CD4-positive, alpha-beta T cell treated with Interleukin-15 for 4 hours (primary cell): ENCODE data around the gene TMEM63B.
"Not testable (repeated sequence)": the region's sequence is repeated elsewhere in the genome, so short reads cannot be mapped to it uniquely, and the experiment has no call there.

ENCODE experiments used
- DNase-seq: peaks from one replicate; pipeline ENCODE4 v3.0.0-alpha.2; 2020; ENCODE audit warnings: low spot score

The TMEM63B gene

DNA sequence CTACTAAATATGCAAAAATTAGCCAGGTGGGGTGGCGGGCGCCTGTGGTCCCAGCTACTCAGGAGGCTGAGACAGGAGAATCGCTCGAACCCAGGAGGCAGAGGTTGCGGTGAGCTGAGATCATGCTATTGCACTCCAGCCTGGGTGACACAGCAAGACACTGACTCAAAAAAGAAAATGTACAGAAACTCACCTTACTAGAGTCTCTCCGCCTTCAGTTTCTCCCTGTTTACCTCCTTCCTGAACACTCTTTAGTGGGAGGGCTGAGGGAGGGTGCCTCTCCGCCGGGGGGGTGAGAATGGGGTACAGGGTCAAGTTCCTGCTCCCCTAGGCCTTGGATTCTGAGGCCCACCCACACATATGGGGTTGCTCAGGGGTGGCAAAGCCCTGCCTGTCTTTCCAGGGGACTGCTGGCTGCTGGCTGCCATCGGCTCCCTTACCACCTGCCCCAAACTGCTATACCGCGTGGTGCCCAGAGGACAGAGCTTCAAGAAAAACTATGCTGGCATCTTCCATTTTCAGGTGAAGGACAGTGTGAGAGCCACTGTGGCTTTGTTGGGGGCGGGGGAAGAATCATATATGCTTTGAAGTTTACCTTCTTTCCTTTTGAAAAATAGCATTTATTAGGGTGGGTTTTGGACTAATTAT lies 44.7 kb downstream of the TMEM63B start:
- DNase-seq = no peak

DNA sequence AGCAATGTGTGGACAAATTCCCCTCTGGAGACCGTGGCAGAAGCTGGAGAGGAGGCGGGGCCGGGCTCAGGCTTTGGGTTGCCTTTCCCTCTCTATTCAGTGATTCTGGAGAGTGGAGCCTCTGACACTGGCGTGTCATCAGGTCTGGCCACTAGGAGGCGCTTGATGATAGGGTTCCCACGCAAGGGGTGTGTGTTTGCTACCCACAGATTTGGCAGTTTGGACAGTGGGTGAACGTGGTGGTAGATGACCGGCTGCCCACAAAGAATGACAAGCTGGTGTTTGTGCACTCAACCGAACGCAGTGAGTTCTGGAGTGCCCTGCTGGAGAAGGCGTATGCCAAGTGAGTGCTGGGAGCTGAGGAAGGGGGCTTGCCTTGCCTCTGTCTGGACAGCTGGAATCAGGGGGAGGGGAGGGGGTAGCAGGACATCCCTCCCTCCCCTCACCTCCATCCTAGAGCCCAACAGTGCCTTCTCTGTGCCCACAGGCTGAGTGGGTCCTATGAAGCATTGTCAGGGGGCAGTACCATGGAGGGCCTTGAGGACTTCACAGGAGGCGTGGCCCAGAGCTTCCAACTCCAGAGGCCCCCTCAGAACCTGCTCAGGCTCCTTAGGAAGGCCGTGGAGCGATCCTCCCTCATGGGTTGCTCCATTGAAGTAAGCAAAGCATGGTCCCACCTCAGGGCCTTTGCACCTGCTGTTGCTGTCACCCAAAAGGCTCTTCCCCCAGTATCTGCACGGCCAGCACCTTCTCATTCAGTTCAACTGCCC lies 45.6 kb downstream of the TMEM63B start:
- DNase-seq = peak; percentile 78

DNA sequence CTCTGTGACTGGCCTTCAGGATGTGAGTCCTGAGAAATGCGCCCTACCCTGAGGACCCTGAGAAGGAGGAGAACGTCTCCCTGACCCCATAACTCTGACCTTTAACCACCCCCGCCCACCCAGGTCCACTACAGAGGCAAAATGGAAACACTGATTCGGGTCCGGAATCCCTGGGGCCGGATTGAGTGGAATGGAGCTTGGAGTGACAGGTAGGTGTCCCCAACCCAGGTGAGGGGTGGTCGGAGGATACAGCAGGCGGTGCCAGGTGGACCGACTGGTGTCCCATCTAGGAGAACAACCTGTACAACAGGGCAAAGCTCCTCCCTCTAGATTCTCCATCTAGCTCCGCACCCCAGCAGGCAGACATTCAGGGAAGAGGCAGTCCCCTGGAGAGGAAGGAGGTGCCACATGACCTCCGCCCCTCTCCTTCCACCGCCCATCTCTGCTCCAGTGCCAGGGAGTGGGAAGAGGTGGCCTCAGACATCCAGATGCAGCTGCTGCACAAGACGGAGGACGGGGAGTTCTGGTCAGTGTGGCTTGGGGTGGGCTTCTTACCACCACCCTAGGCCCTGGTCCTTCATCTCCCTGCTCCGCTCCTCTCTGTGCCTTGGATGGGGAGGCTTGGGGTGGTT lies 48.9 kb downstream of the TMEM63B start:
- no peak for DNase-seq

DNA sequence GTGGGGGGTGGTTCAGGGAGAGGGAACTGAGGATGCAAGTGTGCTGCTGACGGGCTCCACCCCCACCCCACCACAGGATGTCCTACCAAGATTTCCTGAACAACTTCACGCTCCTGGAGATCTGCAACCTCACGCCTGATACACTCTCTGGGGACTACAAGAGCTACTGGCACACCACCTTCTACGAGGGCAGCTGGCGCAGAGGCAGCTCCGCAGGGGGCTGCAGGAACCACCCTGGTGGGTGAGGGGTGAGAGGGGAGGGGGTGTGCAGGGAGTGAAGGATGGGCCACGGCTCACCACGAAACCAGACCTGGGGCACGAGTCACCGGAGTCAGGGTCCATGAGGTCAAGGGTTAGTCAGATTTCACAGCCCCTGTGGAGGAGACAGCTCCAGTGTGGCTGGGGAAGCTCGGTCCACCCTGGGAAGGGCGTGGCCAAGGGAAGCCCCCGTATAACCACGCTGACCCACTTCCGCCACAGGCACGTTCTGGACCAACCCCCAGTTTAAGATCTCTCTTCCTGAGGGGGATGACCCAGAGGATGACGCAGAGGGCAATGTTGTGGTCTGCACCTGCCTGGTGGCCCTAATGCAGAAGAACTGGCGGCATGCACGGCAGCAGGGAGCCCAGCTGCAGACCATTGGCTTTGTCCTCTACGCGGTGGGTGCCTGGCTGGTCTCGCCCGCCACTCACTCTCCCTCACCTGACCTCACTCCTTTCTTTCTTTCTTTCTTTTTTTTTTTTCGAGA lies 49.6 kb downstream of the TMEM63B start:
- DNase-seq = no peak

DNA sequence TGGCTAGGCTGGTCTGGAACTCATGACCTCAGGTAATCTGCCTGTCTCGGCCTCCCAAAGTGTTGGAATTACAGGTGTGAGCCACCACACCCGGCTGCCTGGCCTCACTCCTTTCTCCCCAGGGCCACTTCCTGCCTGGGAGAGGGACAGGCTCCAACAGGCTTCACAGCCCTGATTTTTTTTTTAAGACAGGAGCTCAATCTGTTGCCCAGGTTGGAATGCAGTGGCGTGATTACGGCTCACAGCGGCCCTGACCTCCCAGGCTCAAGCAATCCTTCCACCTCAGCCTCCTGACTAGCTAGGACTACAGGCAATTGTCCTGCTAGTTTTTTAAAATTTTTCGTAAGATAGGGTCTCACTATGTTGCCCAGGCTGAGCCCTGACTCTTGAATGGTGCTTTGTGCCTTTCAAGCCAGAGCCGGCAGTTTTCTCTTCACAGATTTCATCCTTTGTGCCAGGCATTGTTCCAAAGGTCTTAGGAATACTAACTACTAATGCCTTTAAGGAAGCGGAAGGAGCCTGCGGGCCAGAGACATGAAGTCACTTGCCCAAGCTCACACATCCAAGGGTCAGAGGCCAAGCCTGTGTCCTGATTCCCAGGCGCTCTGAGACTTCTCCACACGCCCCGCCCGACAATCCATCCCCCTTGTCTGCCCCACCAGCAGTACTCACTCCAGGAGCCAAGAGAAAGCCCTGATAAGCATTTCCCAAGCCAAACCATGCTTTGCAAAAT lies 50.5 kb downstream of the TMEM63B start:
- no peak for DNase-seq

DNA sequence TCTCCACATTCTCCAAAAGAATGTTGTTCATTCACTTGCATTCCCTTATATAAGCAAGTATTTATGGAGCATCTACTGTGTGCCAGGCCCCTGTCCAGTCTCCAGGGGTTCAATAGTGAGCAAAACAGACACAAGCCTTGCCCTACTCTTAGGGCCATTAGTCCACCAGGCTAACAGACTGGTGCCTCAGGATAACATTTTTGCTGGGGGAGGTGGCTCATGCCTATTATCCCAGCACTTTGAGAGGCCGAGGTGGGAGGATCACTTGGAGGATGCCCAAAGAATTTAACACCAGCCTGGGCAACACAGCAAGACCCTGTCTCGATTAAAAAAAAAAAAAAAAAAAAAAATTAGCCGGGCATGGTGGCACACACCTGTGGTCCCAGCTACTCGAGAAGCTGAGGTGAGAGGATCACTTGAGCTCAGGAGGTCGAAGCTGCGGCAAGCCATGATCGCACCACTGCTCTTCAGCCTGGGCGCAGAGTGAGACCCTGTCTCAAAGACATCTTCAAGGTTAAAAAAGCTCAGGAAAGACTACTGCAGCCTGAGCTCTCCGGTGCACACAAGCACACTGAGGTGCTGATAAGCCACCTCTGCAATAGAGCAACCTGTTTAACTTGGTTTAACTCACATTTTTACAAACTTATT lies 51.2 kb downstream of the TMEM63B start:
- DNase-seq = no peak

DNA sequence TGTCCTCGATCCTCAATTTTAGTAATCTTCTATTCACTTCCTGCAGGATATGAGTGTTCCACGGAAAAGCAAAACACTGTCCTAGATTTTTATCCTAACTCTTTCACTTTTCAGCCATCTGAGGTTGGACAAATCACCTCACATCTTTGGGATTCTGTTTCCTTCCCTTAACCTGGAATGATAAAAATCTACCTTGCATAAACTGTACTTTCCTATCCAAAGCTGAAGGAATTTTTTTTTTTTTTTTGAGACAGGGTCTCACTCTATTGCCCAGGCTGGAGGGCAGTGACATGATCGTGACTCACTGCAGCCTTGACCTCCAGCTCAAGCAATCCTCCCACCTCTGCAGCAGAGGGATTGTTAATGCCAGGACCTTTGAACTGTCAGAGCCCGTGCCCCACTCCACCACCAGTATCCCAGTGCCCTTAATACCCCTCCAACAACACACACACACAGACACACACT lies 51.8 kb downstream of the TMEM63B start:
- no peak for DNase-seq

DNA sequence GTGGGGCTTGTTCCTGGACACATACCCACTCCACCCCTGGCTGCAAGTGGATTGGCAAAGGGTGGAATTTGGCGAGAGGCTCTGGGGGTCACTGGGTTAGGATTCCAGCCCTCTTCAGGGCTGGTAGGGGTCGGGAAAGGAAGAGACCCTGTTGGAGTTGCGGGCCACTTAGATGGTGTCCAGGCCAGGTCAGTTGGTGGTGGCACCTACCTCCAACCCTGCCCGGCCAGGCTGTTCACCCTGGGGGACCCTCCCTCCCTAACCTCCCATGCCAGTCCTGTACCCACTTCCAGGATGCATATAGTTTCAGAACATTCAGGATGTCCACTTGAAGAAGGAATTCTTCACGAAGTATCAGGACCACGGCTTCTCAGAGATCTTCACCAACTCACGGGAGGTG lies 52.3 kb downstream of the TMEM63B start:
- DNase-seq = no peak

DNA sequence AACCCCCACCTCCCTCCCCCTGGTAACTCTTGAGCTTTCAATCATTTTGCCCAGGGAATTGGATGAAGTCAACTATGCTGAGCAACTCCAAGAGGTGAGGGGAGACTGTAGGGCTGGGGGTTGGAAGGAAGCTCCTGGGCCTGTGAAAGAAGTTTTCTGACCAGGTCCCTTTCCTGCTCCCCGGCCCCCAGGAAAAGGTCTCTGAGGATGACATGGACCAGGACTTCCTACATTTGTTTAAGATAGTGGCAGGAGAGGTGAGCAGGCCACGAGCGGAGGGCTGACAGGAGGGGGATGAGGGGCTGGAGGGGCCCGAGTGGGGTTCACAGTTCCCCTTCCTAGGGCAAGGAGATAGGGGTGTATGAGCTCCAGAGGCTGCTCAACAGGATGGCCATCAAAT lies 53.1 kb downstream of the TMEM63B start:
- DNase-seq = no peak

DNA sequence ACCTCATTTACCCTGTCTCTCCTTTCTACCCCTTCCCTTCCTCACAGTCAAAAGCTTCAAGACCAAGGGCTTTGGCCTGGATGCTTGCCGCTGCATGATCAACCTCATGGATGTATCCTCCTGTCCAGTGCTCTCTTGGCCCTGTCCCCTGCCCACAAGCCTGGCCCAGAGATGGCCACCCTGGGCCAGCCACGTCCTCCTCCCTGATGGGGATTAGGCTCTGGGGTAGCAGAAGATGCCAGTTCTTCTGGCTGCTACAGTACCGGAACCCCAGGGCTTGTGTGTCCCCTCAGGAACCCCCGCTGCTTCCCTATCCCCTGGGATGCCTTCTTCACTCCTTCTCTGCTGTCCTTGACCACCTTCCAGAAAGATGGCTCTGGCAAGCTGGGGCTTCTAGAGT lies 53.5 kb downstream of the TMEM63B start:
- no peak for DNase-seq

DNA sequence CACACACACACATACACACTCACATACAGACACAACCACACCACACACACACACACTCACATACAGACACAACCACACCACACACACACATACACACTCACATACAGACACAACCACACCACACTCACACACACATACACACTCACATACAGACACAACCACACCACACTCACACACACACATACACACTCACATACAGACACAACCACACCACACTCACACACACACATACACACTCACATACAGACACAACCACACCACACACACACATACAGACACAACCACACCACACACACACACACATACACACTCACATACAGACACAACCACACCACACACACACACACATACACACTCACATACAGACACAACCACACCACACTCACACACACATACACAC lies 54.4 kb downstream of the TMEM63B start:
- not testable (repeated sequence) for DNase-seq

DNA sequence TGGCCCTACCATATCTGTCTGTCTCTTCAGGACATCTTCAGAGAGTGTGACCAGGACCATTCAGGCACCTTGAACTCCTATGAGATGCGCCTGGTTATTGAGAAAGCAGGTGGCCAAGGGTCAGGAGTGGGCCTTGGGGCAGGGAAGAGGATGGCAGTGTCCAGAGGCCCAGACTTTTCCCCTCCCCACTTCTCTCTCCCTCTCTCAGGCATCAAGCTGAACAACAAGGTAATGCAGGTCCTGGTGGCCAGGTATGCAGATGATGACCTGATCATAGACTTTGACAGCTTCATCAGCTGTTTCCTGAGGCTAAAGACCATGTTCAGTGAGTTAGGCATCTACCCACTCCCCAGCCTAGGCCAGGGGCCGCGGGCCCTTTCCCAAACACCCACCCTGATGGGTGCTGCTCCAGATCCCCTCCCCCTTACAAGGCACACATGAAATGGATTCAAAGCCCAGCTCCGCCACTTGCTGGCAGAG lies 55.6 kb downstream of the TMEM63B start:
- DNase-seq = no peak

DNA sequence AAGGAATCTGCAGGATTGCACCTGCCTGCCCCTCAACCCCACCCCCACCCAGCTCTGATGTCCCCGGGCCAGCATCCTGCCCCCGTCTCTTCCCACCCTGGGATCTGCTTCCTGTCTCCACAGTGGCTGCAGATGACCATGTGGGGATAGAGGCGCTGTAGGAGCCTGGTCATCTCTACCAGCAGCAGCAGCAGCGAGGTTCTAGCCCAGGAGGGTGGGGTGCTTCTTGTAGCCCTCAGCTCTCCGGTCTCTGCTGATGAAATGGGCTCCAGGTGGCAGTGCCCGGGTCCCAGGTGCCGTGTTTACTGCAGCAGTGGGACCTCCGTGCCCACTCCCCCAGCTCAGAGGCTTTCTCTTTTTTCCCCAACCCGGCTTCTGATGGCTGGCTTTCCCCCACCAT lies 56.4 kb downstream of the TMEM63B start:
- no peak for DNase-seq

DNA sequence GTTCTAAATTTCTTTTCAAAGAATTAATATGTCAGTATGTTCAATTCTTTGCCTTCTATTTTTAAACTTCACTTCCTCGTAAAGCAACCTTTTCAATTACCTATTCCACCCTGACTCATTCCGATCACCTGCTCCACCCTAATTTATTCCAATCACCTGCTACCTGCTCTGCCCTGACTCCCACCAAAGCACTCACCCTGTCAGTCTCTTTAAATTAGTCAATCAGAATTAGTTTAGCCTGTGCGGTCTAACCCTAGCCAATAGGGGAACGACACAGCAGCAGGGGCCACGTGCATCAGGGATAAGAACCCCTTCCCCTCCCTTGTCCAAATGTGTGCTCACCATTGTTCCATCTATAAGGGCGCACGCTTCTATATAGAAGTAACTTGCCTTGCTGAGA lies 58.0 kb downstream of the TMEM63B start:
- not testable (repeated sequence) for DNase-seq

DNA sequence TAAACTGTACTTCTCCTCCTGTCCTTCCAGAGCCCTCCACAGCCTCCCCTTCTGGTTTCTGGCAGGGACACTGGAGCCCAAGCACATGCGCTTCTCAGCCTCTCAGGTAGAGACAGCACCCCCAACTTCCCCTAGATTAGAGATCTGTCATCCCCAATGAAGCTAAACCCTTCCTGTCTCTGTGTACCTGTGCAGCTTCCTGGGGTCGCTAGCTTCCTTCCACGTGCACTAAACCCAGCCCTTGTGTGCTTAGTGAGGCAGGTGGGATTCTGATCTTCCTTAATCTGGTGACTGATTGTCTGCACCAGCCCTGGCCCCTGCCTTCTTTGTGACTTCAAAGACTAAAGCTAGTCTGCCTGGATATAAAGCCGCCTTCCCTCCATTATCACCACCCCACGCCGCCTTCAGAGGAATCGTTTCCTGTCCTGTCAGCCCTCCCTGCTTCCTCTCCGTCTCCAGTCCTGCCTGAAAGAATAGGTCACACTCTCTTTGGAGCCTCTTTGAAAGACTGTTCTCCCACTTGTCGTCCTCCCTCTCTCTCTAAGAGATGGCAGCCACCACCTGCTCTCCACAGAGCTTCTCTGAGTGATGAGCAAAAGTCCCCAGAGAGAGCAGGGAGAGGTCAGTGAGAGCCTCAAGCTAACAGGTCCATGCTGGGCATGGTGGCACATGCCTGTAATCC lies 58.7 kb downstream of the TMEM63B start:
- no peak for DNase-seq

DNA sequence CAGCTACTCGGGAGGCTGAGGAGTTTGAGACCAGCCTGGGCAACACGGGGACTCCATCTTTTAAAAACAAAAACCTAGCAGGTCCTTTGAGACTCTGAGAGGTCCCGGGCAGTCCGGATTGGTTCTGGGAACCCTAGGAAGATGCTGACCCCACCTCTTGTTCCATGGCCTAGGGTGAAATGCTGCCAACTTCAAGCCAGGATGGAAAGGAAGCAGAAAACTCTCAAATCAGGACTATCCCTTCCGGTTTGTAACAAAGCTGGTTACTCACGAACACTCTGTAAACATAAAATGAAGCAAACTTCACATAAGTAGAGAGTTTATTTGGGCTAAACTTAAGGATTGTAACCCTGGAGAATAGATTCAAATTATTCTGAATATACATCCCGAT lies 59.3 kb downstream of the TMEM63B start:
- DNase-seq = no peak

DNA sequence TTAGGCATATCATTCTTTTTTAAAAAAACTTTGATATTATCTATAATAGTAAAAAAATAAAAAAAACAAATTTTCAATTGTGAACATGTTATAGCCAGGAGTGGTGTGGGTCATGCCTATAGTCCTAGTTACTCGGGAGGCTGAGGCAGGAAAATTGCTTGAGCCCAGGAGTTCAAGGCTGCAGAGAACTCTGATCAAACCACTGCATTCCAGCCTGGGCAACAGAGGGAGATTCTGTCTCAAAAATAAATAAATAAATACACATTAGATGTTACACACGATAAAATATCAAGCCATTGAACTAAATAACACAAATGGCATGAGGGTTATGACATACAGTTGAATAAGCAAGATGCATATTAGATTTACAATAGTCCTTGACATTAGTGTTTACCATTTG lies 61.5 kb downstream of the TMEM63B start:
- DNase-seq = no peak

DNA sequence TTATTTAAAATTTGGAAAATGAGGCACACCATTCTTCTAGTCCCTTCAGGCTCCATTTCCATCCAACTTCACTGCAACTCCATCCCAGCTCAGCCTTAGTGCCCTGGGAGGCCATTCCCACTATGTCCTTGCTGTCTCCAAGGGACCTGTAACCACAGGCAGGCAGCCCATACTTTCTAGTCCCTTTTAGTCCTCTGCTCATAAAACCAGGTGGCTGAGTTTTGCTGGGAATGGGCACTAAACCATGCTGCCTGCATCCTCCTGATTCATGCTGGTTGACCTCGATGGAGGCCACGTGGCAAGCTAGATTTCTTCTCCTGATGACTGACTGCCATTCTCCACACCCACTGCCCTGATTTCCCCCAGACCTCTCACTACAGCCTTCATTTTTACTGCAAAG lies 61.9 kb downstream of the TMEM63B start:
- DNase-seq = no peak

DNA sequence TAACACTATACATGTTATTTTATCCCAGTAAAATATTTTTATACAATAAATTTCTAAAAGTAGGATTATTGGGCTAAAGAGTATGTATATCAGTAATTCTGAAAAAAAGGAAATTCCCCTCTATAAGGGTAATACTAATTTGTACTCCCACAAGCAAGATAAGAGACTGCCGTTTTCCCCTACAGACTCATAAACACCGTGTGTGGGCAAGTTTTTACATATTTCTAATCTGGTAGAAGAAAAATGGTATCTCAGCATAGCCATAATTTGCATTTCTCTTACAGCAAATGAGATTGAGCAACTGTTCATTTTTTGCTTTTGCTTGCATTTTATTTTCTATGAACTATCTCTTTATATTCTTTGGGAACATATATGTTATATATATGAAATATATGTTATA lies 63.4 kb downstream of the TMEM63B start:
- no peak for DNase-seq

DNA sequence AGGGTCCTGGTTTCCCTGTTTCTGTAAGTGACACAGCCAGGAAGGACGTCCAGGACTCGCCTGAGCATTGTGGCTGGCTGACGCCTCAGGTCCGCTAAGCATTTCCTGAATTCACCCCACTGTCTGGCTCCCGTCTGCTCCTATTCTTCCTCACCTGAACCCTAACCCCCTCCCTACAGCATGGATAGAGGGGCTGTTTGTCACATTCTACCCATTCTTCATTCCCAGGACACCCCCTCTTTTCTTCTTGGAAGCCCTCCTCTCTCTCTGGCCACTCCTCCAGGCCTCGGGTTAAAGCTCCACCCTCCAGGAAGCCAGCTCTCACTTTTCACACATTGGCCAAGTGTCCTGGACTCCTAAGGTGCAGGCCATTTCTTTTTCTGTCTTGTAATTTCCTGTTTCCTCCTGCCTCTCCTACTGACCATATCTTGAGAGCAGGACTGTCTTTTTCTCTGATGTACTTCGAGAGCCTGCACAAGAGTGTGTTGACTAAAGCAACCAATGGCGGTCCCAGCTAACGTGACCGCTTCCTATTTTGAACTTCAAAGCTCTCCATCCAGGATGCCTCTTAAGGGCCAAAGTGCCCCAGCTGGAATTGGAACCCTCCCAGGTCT lies 65.2 kb downstream of the TMEM63B start:
- no peak for DNase-seq
